Measurements from ENCODE around the gene AIMP2.
"Not testable (repeated sequence)": the region's sequence is repeated elsewhere in the genome, so short reads cannot be mapped to it uniquely, and the experiment has no call there.

Gene AIMP2

GRCh38 chr7:6008668-6009611 is at the start of gene AIMP2, which contains the start of gene PMS2:
AIMP2 (plus strand) TSS chr7:6009272; CDS start chr7:6009364, 92 bp downstream.
PMS2 (minus strand) TSS chr7:6009049; CDS start chr7:6009019, 30 bp downstream.
- DNase-seq = peak; percentile 96

GRCh38 chr7:5963205-5963604 is 45.9 kb upstream of the AIMP2 start:
- not testable (repeated sequence) for DNase-seq

- not testable (repeated sequence) for DNase-seq
Observed at GRCh38 chr7:5963810-5964209, 45.3 kb upstream of the AIMP2 start.

- DNase-seq = not testable (repeated sequence)
Observed at GRCh38 chr7:5970347-5970911, 38.6 kb upstream of the AIMP2 start, which contains the start of gene RSPH10B. RSPH10B (minus strand) TSS chr7:5970689; CDS start chr7:5967116, 3,573 bp downstream.

- not testable (repeated sequence) for DNase-seq
Observed at GRCh38 chr7:5973580-5973979, 35.5 kb upstream of the AIMP2 start.

GRCh38 chr7:5979680-5980314 is 29.3 kb upstream of the AIMP2 start:
- DNase-seq = not testable (repeated sequence)

GRCh38 chr7:5987061-5987460 is 22.0 kb upstream of the AIMP2 start:
- not testable (repeated sequence) for DNase-seq

- peak; percentile 26 for DNase-seq
Observed at GRCh38 chr7:5997210-5997808, 11.8 kb upstream of the AIMP2 start.

GRCh38 chr7:6007386-6007785 is 1.7 kb upstream of the AIMP2 start:
- no peak for DNase-seq

GRCh38 chr7:6007835-6008590 is 1.1 kb upstream of the AIMP2 start:
- not testable (repeated sequence) for DNase-seq

- not testable (repeated sequence) for DNase-seq
Observed at GRCh38 chr7:6010370-6010769, 1.3 kb downstream of the AIMP2 start.

- DNase-seq = no peak
Observed at GRCh38 chr7:6011541-6011940, 2.5 kb downstream of the AIMP2 start.

- no peak for DNase-seq
Observed at GRCh38 chr7:6012355-6013104, 3.5 kb downstream of the AIMP2 start.

- peak; percentile 84 for DNase-seq
Observed at GRCh38 chr7:6015917-6016652, 7.0 kb downstream of the AIMP2 start.

GRCh38 chr7:6016653-6016966 is 7.5 kb downstream of the AIMP2 start:
- no peak for DNase-seq

GRCh38 chr7:6020371-6021286 is 11.6 kb downstream of the AIMP2 start:
- no peak for DNase-seq

- DNase-seq = no peak
Observed at GRCh38 chr7:6022707-6023106, 13.6 kb downstream of the AIMP2 start.

GRCh38 chr7:6023974-6024435 is 14.9 kb downstream of the AIMP2 start:
- DNase-seq = no peak

GRCh38 chr7:6026011-6026819 is 17.1 kb downstream of the AIMP2 start:
- DNase-seq = no peak

Measured in amniotic stem cell (primary cell).